ENCODE results near the gene THAP10.

The THAP10 gene

DNA sequence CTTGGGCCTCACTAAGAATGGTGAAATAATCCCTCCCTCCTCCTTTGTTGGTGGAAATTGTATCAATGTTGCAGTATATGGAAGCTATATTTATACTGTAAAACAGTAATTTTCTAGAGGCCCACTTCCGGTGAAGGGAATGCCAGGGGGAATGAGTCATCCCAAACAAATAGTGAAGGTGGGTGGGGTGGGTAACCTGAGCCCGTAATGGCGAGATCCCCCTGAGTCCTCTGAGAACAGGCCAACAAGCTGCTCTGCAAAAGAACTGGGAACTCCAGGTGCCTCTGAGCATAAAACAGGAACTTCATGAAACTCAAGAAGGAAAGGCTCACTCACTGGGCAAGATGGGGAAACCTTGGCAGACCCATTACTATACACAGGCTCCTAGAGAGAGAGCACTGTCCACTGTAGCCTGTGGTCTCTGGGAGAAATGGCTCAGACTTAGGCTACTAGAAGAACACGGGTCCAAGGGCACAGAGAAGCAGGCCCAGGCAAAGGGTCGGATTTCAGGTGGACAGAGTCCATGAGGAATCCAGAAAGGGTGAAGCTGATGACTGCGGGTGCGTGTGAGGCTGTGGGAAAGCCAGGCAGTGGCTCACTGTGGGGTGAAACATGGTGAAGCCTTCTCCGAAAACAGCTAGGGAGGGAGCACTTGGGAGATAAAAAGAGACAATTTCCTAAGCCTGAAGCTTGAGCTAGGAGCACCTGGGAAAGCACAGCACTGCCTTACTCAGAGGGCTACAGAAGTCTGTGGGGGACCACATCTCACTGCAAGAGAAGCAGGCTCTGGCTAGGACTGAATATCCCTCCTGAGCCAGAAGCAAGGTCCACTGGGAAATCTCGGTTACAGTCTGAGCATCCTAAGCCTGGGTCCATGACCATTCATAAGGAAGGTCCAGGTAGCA is 58.1 kb downstream of the THAP10 start (continued):
- TF ChIP-seq WT1 (tag by site-specific recombination; IDR thresholded peaks at IDR 0.05) (no peak), HOXA7 (CRISPR knock-in tag; IDR thresholded peaks at IDR 0.05; ENCODE audit: borderline replicate concordance) (no peak), ZNF221 (tag by site-specific recombination; IDR thresholded peaks at IDR 0.05; ENCODE audit: borderline replicate concordance) (no peak), ZNF580 (tag by site-specific recombination; IDR thresholded peaks at IDR 0.05) (no peak), ZNF394 (tag by site-specific recombination; IDR thresholded peaks at IDR 0.05; ENCODE audit: borderline replicate concordance) (peak; percentile 70), ZFP69B (tag by site-specific recombination; IDR thresholded peaks at IDR 0.05) (peak; percentile 58; the same call in 1 of the 2 replicates), ZSCAN30 (tag by site-specific recombination; IDR thresholded peaks at IDR 0.05) (no peak), ZBTB21 (tag by site-specific recombination; IDR thresholded peaks at IDR 0.05) (peak; percentile 75), ZNF621 (tag by site-specific recombination; IDR thresholded peaks at IDR 0.05) (no peak), ZNF341 (tag by site-specific recombination; IDR thresholded peaks at IDR 0.05; ENCODE audit: low read depth) (peak; percentile 92), ZNF561 (tag by site-specific recombination; IDR thresholded peaks at IDR 0.05; ENCODE audit: borderline replicate concordance) (0 out of 2 replicates have a peak, but pooled peaks have one; percentile 36), ZNF426 (tag by site-specific recombination; IDR thresholded peaks at IDR 0.05) (no peak), ZNF521 (tag by site-specific recombination; IDR thresholded peaks at IDR 0.05) (no peak), ZNF830 (tag by site-specific recombination; IDR thresholded peaks at IDR 0.05; ENCODE audit: low read depth) (no peak), ZNF48 (tag by site-specific recombination; IDR thresholded peaks at IDR 0.05) (no peak), EGR2 (tag by site-specific recombination; IDR thresholded peaks at IDR 0.05; ENCODE audit: low read depth) (peak; percentile 57; the same call in 1 of the 2 replicates), ZNF501 (tag by site-specific recombination; IDR thresholded peaks at IDR 0.05) (no peak), ZBTB8A (tag by site-specific recombination; IDR thresholded peaks at IDR 0.05) (0 out of 2 replicates have a peak, but pooled peaks have one; percentile 6), ZNF677 (tag by site-specific recombination; IDR thresholded peaks at IDR 0.05) (no peak), KLF10 (tag by site-specific recombination; IDR thresholded peaks at IDR 0.05) (peak; percentile 86), ZNF391 (tag by site-specific recombination; IDR thresholded peaks at IDR 0.05; ENCODE audit: borderline replicate concordance, low read depth) (no peak), ZNF2 (tag by site-specific recombination; IDR thresholded peaks at IDR 0.05) (peak; percentile 65), ZNF354C (tag by site-specific recombination; IDR thresholded peaks at IDR 0.05; ENCODE audit: borderline replicate concordance, low read depth) (no peak), SALL2 (tag by site-specific recombination; IDR thresholded peaks at IDR 0.05; ENCODE audit: borderline replicate concordance) (no peak), PRDM10 (tag by site-specific recombination; IDR thresholded peaks at IDR 0.05) (peak; percentile 84), ZNF37A (tag by site-specific recombination; IDR thresholded peaks at IDR 0.05) (no peak), FEZF1 (tag by site-specific recombination; IDR thresholded peaks at IDR 0.05) (peak; percentile 19; the same call in 1 of the 2 replicates), ZNF792 (tag by site-specific recombination; IDR thresholded peaks at IDR 0.05) (no peak), ZNF776 (tag by site-specific recombination; IDR thresholded peaks at IDR 0.05; ENCODE audit: borderline replicate concordance) (no peak)
- TF ChIP-seq, protein P1, sequence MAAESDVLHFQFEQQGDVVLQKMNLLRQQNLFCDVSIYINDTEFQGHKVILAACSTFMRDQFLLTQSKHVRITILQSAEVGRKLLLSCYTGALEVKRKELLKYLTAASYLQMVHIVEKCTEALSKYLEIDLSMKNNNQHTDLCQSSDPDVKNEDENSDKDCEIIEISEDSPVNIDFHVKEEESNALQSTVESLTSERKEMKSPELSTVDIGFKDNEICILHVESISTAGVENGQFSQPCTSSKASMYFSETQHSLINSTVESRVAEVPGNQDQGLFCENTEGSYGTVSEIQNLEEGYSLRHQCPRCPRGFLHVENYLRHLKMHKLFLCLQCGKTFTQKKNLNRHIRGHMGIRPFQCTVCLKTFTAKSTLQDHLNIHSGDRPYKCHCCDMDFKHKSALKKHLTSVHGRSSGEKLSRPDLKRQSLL (tag by site-specific recombination; IDR thresholded peaks at IDR 0.05): 0 out of 2 replicates have a peak, but pooled peaks have one; percentile 31
- TF ChIP-seq, protein P2, sequence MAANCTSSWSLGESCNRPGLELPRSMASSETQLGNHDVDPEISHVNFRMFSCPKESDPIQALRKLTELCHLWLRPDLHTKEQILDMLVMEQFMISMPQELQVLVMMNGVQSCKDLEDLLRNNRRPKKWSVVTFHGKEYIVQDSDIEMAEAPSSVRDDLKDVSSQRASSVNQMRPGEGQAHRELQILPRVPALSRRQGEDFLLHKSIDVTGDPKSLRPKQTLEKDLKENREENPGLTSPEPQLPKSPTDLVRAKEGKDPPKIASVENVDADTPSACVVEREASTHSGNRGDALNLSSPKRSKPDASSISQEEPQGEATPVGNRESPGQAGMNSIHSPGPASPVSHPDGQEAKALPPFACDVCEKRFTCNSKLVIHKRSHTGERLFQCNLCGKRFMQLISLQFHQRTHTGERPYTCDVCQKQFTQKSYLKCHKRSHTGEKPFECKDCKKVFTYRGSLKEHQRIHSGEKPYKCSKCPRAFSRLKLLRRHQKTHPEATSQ (tag by site-specific recombination; IDR thresholded peaks at IDR 0.05): no peak
